Aorta (tissue), 5 donors: ENCODE measurements around the gene HIGD1B. TPM values are rescaled to one million over a fixed set of nuclear protein-coding genes. Genes with fewer than 3 reads are reported as not detected.

ENCODE experiments used
- ATAC-seq: fragments of 200-7000 bp; cut with Tn5 transposase; one replicate; pipeline ENCODE4 v1.9.1; 2022; ENCODE audit warnings: moderate library complexity; ENCODE audit not compliant: low FRiP score
- DNase-seq, 2 donors: peaks; one replicate each; pipeline ENCODE4 v3.0.0-alpha.2; 2020
- H3K27ac ChIP-seq, 2 donors: one replicate each; pipeline ENCODE4 v1.5.1; 2013; ENCODE audit warnings: low read length in 2 of 2, mild to moderate bottlenecking in 2 of 2, moderate library complexity in 2 of 2, control low read depth in 1 of 2, inconsistent platforms in 1 of 2, low read depth in 1 of 2
- H3K27me3 ChIP-seq, 2 donors: one replicate each; pipeline ENCODE4 v1.6.1; 2013; ENCODE audit warnings: control low read depth in 1 of 2, low read length in 1 of 2, mild to moderate bottlenecking in 1 of 2, moderate library complexity in 1 of 2; ENCODE audit not compliant: insufficient read depth in 2 of 2, control insufficient read depth in 1 of 2
- H3K36me3 ChIP-seq, 2 donors: one replicate each; pipeline ENCODE4 v1.6.1; 2013; ENCODE audit warnings: control low read depth in 1 of 2, low read length in 1 of 2, mild to moderate bottlenecking in 1 of 2; ENCODE audit not compliant: insufficient read depth in 2 of 2, control insufficient read depth in 1 of 2
- H3K4me1 ChIP-seq, 2 donors: one replicate each; pipeline ENCODE4 v1.6.1; 2013; ENCODE audit warnings: low read length in 2 of 2, control low read depth in 1 of 2, mild to moderate bottlenecking in 1 of 2, moderate library complexity in 1 of 2; ENCODE audit not compliant: insufficient read depth in 2 of 2, control insufficient read depth in 1 of 2
- H3K4me3 ChIP-seq, 2 donors: one replicate each; pipeline ENCODE4 v1.5.1; 2013; ENCODE audit warnings: low read length in 2 of 2, control low read depth in 1 of 2, mild to moderate bottlenecking in 1 of 2
- H3K9me3 ChIP-seq: one replicate; pipeline ENCODE4 v1.6.1; 2013; ENCODE audit warnings: mild to moderate bottlenecking, low read length; ENCODE audit not compliant: control insufficient read depth
- WGBS, 2 donors: extraction: QIAGEN DNeasy Blood & Tissue Kit; methylation state at CpG; one replicate each; pipeline ENCODE4 v1.1.7; 2013; 5-methylcytosine and 5-hydroxymethylcytosine counted together
- intact Hi-C, 2 donors: fragments of 100-400 bp; cut with DNase I; formaldehyde crosslinking; loops; one replicate each; pipeline versions ENCODE4 v1.14.2 to v1.15.0; 2022
- polyA plus RNA-seq, 2 donors: library from polyadenylated mRNA; stranded (reverse); fragments of 200-250 nt; gene quantifications; one replicate each; pipeline ENCODE4 v1.2.3, GENCODE V29; 2013
- total RNA-seq, 2 donors: library from RNA; stranded (reverse); fragmentation: NEBNext Ultra II Directional; extraction: Animal tissue kit (Norgen Biotek cat#: 25700); gene quantifications; one replicate each; pipeline ENCODE4 v1.2.1, GENCODE V29; 2021
- donor health status: healthy with polysubstance abuse.
- donor health status: Bipolar disorder and iron deficiency.
- donor health status: DM: no; HTN: no; CAD: no.
- donor health status: DM: no; HTN: no; CAD: no.
- donor health status: DM: yes; HTN: yes; CAD: no.

The HIGD1B gene
- total and polyA plus RNA-seq, 4 donors: 0.58 to 1.3 TPM; not detected in 2

GRCh38 chr17:44864831-44865230, 17.1 kb downstream of the HIGD1B start:
- intact Hi-C loops: loop anchor here (2.0 to 5.0 kb wide), 2 partner anchors 38 to 90 kb away; no protein-coding TSS in a partner anchor
- 57 to 58% methylated on average over 10 of the region's 10 CpGs for WGBS, 2 donors

GRCh38 chr17:44865231-44865660, 17.6 kb downstream of the HIGD1B start:
- DNase-seq: peak; percentile 63 to 79

More at GRCh38 chr17:44864831-44865230, 17.1 kb downstream of the HIGD1B start:
- H3K4me3 ChIP-seq: no peak overlapping the region
- no peaks in the 10 kb centered on the region for H3K4me1 ChIP-seq
- no peaks in the 10 kb centered on the region for H3K9me3 ChIP-seq
- peak in 1 of 2 donors; percentile 33 for DNase-seq
- H3K36me3 ChIP-seq: peaks cover 4 to 10% of the 10 kb centered on the region in 2 donors
- H3K27ac ChIP-seq: no peak overlapping the region
- no peaks in the 10 kb centered on the region for H3K27me3 ChIP-seq
- ATAC-seq: peak; percentile 22

GRCh38 chr17:44865931-44866330, 18.2 kb downstream of the HIGD1B start:
- H3K27ac ChIP-seq: no peak overlapping the region
- no peak for ATAC-seq
- no peaks in the 10 kb centered on the region for H3K4me1 ChIP-seq
- no peaks in the 10 kb centered on the region for H3K9me3 ChIP-seq
- intact Hi-C loops: loop anchor here (2.0 kb wide), 1 partner anchor 91 kb away; no protein-coding TSS in a partner anchor
- H3K27me3 ChIP-seq: no peaks in the 10 kb centered on the region
- no peak overlapping the region for H3K4me3 ChIP-seq
- peaks cover 4% of the 10 kb centered on the region in 2 donors for H3K36me3 ChIP-seq
- no peak for DNase-seq
- WGBS, 2 donors: 82 to 86% methylated on average over 6 of the region's 6 CpGs

More at GRCh38 chr17:44865231-44865660, 17.6 kb downstream of the HIGD1B start:
- ATAC-seq: peak; percentile 72
- H3K4me3 ChIP-seq: no peak overlapping the region
- WGBS, 2 donors: 44 to 46% methylated on average over 1 of the region's 1 CpG
- H3K36me3 ChIP-seq: peaks cover 4 to 6% of the 10 kb centered on the region in 2 donors
- H3K27me3 ChIP-seq: no peaks in the 10 kb centered on the region
- H3K27ac ChIP-seq: no peak overlapping the region
- H3K9me3 ChIP-seq: no peaks in the 10 kb centered on the region
- intact Hi-C loops: loop anchor here (2.0 kb wide), 1 partner anchor 90 kb away; no protein-coding TSS in a partner anchor
- H3K4me1 ChIP-seq: no peaks in the 10 kb centered on the region

- no peak for ATAC-seq
- no peak overlapping the region for H3K27ac ChIP-seq
- WGBS, 2 donors: 75 to 81% methylated on average over 3 of the region's 3 CpGs
Measured at GRCh38 chr17:44867841-44868240, 20.2 kb downstream of the HIGD1B start.

GRCh38 chr17:44871556-44871955, 23.9 kb downstream of the HIGD1B start:
- Histone ChIP-seq H3K4me3 (no peak overlapping the region), H3K9me3 (no peaks in the 10 kb centered on the region), H3K4me1 (no peaks in the 10 kb centered on the region), H3K27me3 (no peaks in the 10 kb centered on the region), H3K36me3 (peaks cover 7 to 11% of the 10 kb centered on the region in 2 donors), H3K27ac (no peak overlapping the region)
- WGBS, 2 donors: 95 to 96% methylated on average over 12 of the region's 12 CpGs
- intact Hi-C loops: no loop called here
- no peak for DNase-seq
- no peak for ATAC-seq

More at GRCh38 chr17:44867841-44868240, 20.2 kb downstream of the HIGD1B start:
- Histone ChIP-seq H3K36me3 (peaks cover 4 to 6% of the 10 kb centered on the region in 2 donors), H3K4me3 (no peak overlapping the region), H3K4me1 (no peaks in the 10 kb centered on the region), H3K9me3 (no peaks in the 10 kb centered on the region), H3K27me3 (no peaks in the 10 kb centered on the region)
- no peak for DNase-seq
- intact Hi-C loops: no loop called here

GRCh38 chr17:44872131-44872768, 24.6 kb downstream of the HIGD1B start:
- DNase-seq (peak; percentile 33 to 61), ATAC-seq (peak; percentile 52)
- peak overlapping the region in 1 of 2 donors; percentile 68 for H3K27ac ChIP-seq
- no peaks in the 10 kb centered on the region for H3K27me3 ChIP-seq
- peaks cover 7 to 11% of the 10 kb centered on the region in 2 donors for H3K36me3 ChIP-seq
- WGBS, 2 donors: 12 to 19% methylated on average over 9 of the region's 9 CpGs
- no peaks in the 10 kb centered on the region for H3K9me3 ChIP-seq
- no peak overlapping the region for H3K4me3 ChIP-seq
- no peaks in the 10 kb centered on the region for H3K4me1 ChIP-seq
- intact Hi-C loops: no loop called here

GRCh38 chr17:44875761-44876160, 28.1 kb downstream of the HIGD1B start:
- Histone ChIP-seq H3K27me3 (no peaks in the 10 kb centered on the region), H3K4me1 (no peaks in the 10 kb centered on the region), H3K4me3 (no peak overlapping the region), H3K36me3 (peaks cover 9 to 18% of the 10 kb centered on the region in 2 donors), H3K9me3 (no peaks in the 10 kb centered on the region), H3K27ac (no peak overlapping the region)
- DNase-seq (peak in 1 of 2 donors; percentile 41), ATAC-seq (no peak)
- WGBS, 2 donors: 91 to 92% methylated on average over 6 of the region's 6 CpGs
- intact Hi-C loops: no loop called here

- peaks cover 13 to 18% of the 10 kb centered on the region in 2 donors for H3K36me3 ChIP-seq
- H3K27ac ChIP-seq: no peak overlapping the region
- intact Hi-C loops: no loop called here
- no peak overlapping the region for H3K4me3 ChIP-seq
- WGBS, 2 donors: 70 to 71% methylated on average over 5 of the region's 5 CpGs
- no peaks in the 10 kb centered on the region for H3K27me3 ChIP-seq
- ATAC-seq: no peak
- no peaks in the 10 kb centered on the region for H3K4me1 ChIP-seq
- no peak for DNase-seq
- H3K9me3 ChIP-seq: no peaks in the 10 kb centered on the region
Measured at GRCh38 chr17:44877121-44877520, 29.4 kb downstream of the HIGD1B start.
